Suprapubic skin (tissue), 4 donors: ENCODE results near the gene HOXC10. TPM values are rescaled to one million over a fixed set of nuclear protein-coding genes. Genes with fewer than 3 reads are reported as not detected.

Experiments used
- DNase-seq, 2 donors: peaks; one replicate each; pipeline ENCODE4 v3.0.0-alpha.2; 2019; ENCODE audit warnings: low spot score in 2 of 2
- H3K27ac ChIP-seq: fragments of 200-600 bp; sonication (generic); one replicate; pipeline ENCODE4 v1.5.1; 2019
- H3K27me3 ChIP-seq: fragments of 200-600 bp; sonication (generic); one replicate; pipeline ENCODE4 v1.5.1; 2019
- H3K36me3 ChIP-seq: fragments of 200-600 bp; sonication (generic); one replicate; pipeline ENCODE4 v1.5.1; 2019
- H3K4me1 ChIP-seq: fragments of 200-600 bp; sonication (generic); one replicate; pipeline ENCODE4 v1.5.1; 2019
- H3K4me3 ChIP-seq: fragments of 200-600 bp; sonication (generic); one replicate; pipeline ENCODE4 v1.5.1; 2019; ENCODE audit warnings: mild to moderate bottlenecking
- H3K9me3 ChIP-seq: fragments of 200-600 bp; sonication (generic); one replicate; pipeline ENCODE4 v1.5.1; 2019
- EP300 ChIP-seq: sonication (generic); formaldehyde crosslinking; IDR thresholded peaks from one replicate; pipeline ENCODE4 v1.6.1; 2017; ENCODE audit warnings: antibody characterized with exemption
- POLR2A ChIP-seq, 2 donors: fragments of 450-650 bp; IDR thresholded peaks; one replicate each; pipeline ENCODE4 v1.6.1; 2017; ENCODE audit warnings: antibody characterized with exemption in 2 of 2, mild to moderate bottlenecking in 2 of 2, moderate library complexity in 2 of 2
- POLR2AphosphoS5 ChIP-seq, 3 donors: sonication (generic); formaldehyde crosslinking; IDR thresholded peaks; one replicate each; pipeline ENCODE4 v1.6.1; 2017; ENCODE audit warnings: antibody characterized with exemption in 3 of 3
- WGBS: methylation state at CpG from one replicate; pipeline ENCODE4 v1.1.5; 2018; 5-methylcytosine and 5-hydroxymethylcytosine counted together
- total RNA-seq, 4 donors: library from RNA; depleted of rRNA; stranded (reverse); fragments of >200 nt; gene quantifications; one replicate each; pipeline ENCODE4 v1.1.0, GENCODE V29; 2016
- TF ChIP-seq, protein P1 (sequence below), 2 donors: fragments of 200-600 bp in 1 of 2; fragments of 450-650 bp in 1 of 2; sonication (generic) in 1 of 2; IDR thresholded peaks; one replicate each; pipeline ENCODE4 v1.5.1; 2016 to 2019; ENCODE audit warnings: antibody characterized with exemption in 2 of 2, mild to moderate bottlenecking in 1 of 2, moderate library complexity in 1 of 2

Gene HOXC10
- total RNA-seq, 4 donors from 2014 or later = 8.8 to 24.7 (median 13.3) TPM

DNA sequence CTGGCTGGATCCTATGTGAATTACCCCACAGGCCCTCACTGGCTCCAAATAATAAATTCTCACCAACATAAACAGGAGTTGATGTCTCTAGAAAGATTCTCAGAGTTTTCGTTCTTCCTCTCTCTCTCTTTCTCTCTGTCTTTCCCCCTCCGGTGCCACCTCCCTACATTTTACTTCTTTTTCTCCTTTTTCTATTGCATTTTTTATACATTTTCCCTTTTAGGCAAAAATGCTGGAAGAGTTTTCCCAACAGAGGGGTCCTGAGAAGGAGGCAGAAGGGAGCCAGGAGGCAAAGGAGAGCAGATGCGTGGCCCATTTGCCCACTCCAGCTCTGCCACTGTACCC is 42.5 kb downstream of the HOXC10 start:
- no peak for DNase-seq
- TF ChIP-seq, protein P1, sequence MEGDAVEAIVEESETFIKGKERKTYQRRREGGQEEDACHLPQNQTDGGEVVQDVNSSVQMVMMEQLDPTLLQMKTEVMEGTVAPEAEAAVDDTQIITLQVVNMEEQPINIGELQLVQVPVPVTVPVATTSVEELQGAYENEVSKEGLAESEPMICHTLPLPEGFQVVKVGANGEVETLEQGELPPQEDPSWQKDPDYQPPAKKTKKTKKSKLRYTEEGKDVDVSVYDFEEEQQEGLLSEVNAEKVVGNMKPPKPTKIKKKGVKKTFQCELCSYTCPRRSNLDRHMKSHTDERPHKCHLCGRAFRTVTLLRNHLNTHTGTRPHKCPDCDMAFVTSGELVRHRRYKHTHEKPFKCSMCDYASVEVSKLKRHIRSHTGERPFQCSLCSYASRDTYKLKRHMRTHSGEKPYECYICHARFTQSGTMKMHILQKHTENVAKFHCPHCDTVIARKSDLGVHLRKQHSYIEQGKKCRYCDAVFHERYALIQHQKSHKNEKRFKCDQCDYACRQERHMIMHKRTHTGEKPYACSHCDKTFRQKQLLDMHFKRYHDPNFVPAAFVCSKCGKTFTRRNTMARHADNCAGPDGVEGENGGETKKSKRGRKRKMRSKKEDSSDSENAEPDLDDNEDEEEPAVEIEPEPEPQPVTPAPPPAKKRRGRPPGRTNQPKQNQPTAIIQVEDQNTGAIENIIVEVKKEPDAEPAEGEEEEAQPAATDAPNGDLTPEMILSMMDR (IDR thresholded peaks at IDR 0.05) = no peak
- TF ChIP-seq EP300 (no peak), POLR2AphosphoS5 (IDR thresholded peaks at IDR 0.05) (no peak), POLR2A (IDR thresholded peaks at IDR 0.05) (no peak)
- Histone ChIP-seq H3K36me3 (no peaks in the 10 kb centered on the region), H3K9me3 (no peaks in the 10 kb centered on the region), H3K4me1 (peaks cover 81% of the 10 kb centered on the region), H3K4me3 (peak overlapping the region; percentile 49), H3K27me3 (peaks cover 37% of the 10 kb centered on the region), H3K27ac (peak overlapping the region; percentile 98)
- 56% methylated on average over 3 of the region's 3 CpGs for WGBS

DNA sequence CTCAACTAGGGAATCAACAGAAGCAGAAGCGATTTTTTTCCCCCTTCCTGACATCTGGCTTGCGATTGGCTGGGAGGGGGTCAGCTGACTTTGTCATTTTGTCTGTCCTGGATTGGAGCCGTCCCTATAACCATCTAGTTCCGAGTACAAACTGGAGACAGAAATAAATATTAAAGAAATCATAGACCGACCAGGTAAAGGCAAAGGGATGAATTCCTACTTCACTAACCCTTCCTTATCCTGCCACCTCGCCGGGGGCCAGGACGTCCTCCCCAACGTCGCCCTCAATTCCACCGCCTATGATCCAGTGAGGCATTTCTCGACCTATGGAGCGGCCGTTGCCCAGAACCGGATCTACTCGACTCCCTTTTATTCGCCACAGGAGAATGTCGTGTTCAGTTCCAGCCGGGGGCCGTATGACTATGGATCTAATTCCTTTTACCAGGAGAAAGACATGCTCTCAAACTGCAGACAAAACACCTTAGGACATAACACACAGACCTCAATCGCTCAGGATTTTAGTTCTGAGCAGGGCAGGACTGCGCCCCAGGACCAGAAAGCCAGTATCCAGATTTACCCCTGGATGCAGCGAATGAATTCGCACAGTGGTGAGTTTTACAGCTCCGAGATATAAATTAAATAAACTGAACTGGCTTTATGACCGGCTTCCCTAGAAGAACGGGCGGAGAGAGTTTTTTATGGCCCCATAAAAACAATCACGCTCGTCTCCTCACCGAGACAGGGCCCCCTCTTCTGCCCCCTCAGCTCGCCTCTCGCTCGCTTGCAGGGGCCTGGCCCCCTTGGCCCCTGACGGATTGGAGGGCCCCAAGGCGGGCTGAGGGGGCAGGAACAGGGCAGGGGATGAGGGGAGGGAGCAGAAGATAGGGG is 43.6 kb downstream of the HOXC10 start, which contains the start of gene HOXC6:
Gene HOXC6 (plus strand): TSS at position 127 of the 888 bp plus-strand sequence. CDS start 82 bp downstream, at position 209.
- no peak for DNase-seq
- H3K4me3 ChIP-seq = peak within 1 kb of the TSS; percentile 49
- H3K9me3 ChIP-seq = no peaks in the 10 kb centered on the region
- H3K4me1 ChIP-seq = peaks cover 80% of the 10 kb centered on the region
- peak within 1 kb of the TSS; percentile 98 for H3K27ac ChIP-seq
- WGBS = 30% methylated on average over 36 of the region's 36 CpGs
- TF ChIP-seq, protein P1 (IDR thresholded peaks at IDR 0.05) = no peak
- no peak for TF ChIP-seq POLR2A (IDR thresholded peaks at IDR 0.05)
- no peak for TF ChIP-seq POLR2AphosphoS5 (IDR thresholded peaks at IDR 0.05)
- no peak for TF ChIP-seq EP300
- H3K27me3 ChIP-seq = peaks cover 40% of the 10 kb centered on the region
- no peaks in the 10 kb centered on the region for H3K36me3 ChIP-seq

GRCh38 chr12:54029529-54030441 is 44.8 kb downstream of the HOXC10 start:
- peaks cover 46% of the 10 kb centered on the region for H3K27me3 ChIP-seq
- H3K4me3 ChIP-seq = peak overlapping the region; percentile 49
- peaks cover 81% of the 10 kb centered on the region for H3K4me1 ChIP-seq
- no peak for DNase-seq
- no peaks in the 10 kb centered on the region for H3K9me3 ChIP-seq
- H3K36me3 ChIP-seq = no peaks in the 10 kb centered on the region
- H3K27ac ChIP-seq = peak overlapping the region; percentile 98
- WGBS = 56% methylated on average over 45 of the region's 53 CpGs
- TF ChIP-seq, protein P1 (IDR thresholded peaks at IDR 0.05) = no peak
- TF ChIP-seq POLR2AphosphoS5 (IDR thresholded peaks at IDR 0.05) = no peak
- no peak for TF ChIP-seq EP300
- no peak for TF ChIP-seq POLR2A (IDR thresholded peaks at IDR 0.05)

GRCh38 chr12:54030442-54030801 is 45.5 kb downstream of the HOXC10 start:
- Histone ChIP-seq H3K27me3 (peaks cover 46% of the 10 kb centered on the region), H3K4me1 (peaks cover 81% of the 10 kb centered on the region), H3K27ac (peak overlapping the region; percentile 98), H3K9me3 (no peaks in the 10 kb centered on the region), H3K36me3 (no peaks in the 10 kb centered on the region), H3K4me3 (peak overlapping the region; percentile 49)
- WGBS = 59% methylated on average over 7 of the region's 7 CpGs
- TF ChIP-seq POLR2AphosphoS5 (IDR thresholded peaks at IDR 0.05) (no peak), EP300 (no peak), POLR2A (IDR thresholded peaks at IDR 0.05) (no peak)
- TF ChIP-seq, protein P1 (IDR thresholded peaks at IDR 0.05) = no peak
- DNase-seq = no peak
